HG03066 (cell line): Measurements from ENCODE around the gene NOL4L.

Source experiments
- ATAC-seq: cut with Tn5 transposase; IDR thresholded peaks from one replicate; pipeline ENCODE4 v1.9.1; 2021; ENCODE audit warnings: low read depth; ENCODE audit not compliant: unreplicated experiment

Gene NOL4L

GRCh38 chr20:32463642-32464400, 121.3 kb downstream of the NOL4L start:
- no peak for ATAC-seq

- ATAC-seq: no peak
Measured at GRCh38 chr20:32462900-32463641, 122.1 kb downstream of the NOL4L start.

- no peak for ATAC-seq
Measured at GRCh38 chr20:32461836-32462600, 123.1 kb downstream of the NOL4L start.

- no peak for ATAC-seq
Measured at GRCh38 chr20:32460683-32461320, 124.3 kb downstream of the NOL4L start.

GRCh38 chr20:32460231-32460630, 124.9 kb downstream of the NOL4L start:
- ATAC-seq: no peak

GRCh38 chr20:32458837-32459220, 126.3 kb downstream of the NOL4L start:
- ATAC-seq: no peak

GRCh38 chr20:32458061-32458836, 126.9 kb downstream of the NOL4L start:
- ATAC-seq: no peak

GRCh38 chr20:32457479-32457986, 127.6 kb downstream of the NOL4L start:
- no peak for ATAC-seq

GRCh38 chr20:32456869-32457478, 128.2 kb downstream of the NOL4L start:
- ATAC-seq: no peak

- ATAC-seq: no peak
Measured at GRCh38 chr20:32455901-32456701, 129.0 kb downstream of the NOL4L start.

GRCh38 chr20:32455171-32455900, 129.8 kb downstream of the NOL4L start:
- ATAC-seq: no peak

GRCh38 chr20:32454164-32455145, 130.7 kb downstream of the NOL4L start:
- no peak for ATAC-seq

- ATAC-seq: no peak
Measured at GRCh38 chr20:32453467-32454163, 131.5 kb downstream of the NOL4L start.

- ATAC-seq: no peak
Measured at GRCh38 chr20:32452776-32453466, 132.2 kb downstream of the NOL4L start.

GRCh38 chr20:32451682-32452461, 133.3 kb downstream of the NOL4L start:
- ATAC-seq: no peak
